ENCODE results near the gene IL23A. TPM values are rescaled to one million over a fixed set of nuclear protein-coding genes. Genes with fewer than 3 reads are reported as not detected.

Gene IL23A
- total and polyA plus RNA-seq, 2 experiments from 2014 or later = 2.5 to 8.0 TPM

DNA sequence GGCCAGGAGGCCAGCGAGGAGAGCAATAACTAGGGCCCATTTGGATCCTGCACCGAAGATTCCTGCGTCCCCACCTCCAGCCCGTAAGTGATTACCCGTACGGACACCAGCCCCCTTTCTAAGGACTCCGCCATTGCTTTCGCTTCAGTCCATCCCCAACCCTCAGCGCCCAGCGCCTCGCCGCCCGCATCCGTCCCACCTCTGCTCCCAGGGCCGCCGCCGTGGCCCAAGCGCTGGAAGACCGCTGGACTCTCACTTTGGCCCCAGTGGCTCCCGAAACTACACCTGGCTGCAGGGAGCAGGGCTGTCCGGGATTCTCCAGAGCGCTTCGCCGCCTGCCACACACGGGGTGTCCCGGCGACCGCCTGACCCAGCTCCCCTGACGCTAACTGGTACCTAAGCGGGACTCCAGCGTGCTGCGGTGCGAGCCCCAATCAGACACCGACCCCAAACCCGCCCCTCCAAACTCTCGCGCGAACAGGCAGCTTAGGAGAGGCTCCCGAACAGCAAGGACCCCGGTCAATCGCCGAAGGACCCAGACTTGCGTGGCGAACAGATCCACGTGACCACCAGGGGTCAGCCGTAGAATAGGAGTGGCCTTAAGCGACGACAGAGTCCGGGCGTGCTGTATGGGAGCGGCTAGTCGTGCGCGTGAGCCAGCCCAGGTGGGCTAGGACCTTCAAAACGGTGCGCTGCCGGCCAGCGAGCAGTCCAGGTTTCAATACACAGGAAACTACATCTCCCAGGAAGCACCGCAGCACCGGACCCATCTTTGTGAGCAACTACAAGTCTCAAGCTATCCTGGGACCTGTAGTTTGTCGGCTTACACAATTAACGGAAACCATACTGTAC lies 22.8 kb upstream of the IL23A start, which contains the start of gene CNPY2 (continued):
- TF ChIP-seq, protein P1, sequence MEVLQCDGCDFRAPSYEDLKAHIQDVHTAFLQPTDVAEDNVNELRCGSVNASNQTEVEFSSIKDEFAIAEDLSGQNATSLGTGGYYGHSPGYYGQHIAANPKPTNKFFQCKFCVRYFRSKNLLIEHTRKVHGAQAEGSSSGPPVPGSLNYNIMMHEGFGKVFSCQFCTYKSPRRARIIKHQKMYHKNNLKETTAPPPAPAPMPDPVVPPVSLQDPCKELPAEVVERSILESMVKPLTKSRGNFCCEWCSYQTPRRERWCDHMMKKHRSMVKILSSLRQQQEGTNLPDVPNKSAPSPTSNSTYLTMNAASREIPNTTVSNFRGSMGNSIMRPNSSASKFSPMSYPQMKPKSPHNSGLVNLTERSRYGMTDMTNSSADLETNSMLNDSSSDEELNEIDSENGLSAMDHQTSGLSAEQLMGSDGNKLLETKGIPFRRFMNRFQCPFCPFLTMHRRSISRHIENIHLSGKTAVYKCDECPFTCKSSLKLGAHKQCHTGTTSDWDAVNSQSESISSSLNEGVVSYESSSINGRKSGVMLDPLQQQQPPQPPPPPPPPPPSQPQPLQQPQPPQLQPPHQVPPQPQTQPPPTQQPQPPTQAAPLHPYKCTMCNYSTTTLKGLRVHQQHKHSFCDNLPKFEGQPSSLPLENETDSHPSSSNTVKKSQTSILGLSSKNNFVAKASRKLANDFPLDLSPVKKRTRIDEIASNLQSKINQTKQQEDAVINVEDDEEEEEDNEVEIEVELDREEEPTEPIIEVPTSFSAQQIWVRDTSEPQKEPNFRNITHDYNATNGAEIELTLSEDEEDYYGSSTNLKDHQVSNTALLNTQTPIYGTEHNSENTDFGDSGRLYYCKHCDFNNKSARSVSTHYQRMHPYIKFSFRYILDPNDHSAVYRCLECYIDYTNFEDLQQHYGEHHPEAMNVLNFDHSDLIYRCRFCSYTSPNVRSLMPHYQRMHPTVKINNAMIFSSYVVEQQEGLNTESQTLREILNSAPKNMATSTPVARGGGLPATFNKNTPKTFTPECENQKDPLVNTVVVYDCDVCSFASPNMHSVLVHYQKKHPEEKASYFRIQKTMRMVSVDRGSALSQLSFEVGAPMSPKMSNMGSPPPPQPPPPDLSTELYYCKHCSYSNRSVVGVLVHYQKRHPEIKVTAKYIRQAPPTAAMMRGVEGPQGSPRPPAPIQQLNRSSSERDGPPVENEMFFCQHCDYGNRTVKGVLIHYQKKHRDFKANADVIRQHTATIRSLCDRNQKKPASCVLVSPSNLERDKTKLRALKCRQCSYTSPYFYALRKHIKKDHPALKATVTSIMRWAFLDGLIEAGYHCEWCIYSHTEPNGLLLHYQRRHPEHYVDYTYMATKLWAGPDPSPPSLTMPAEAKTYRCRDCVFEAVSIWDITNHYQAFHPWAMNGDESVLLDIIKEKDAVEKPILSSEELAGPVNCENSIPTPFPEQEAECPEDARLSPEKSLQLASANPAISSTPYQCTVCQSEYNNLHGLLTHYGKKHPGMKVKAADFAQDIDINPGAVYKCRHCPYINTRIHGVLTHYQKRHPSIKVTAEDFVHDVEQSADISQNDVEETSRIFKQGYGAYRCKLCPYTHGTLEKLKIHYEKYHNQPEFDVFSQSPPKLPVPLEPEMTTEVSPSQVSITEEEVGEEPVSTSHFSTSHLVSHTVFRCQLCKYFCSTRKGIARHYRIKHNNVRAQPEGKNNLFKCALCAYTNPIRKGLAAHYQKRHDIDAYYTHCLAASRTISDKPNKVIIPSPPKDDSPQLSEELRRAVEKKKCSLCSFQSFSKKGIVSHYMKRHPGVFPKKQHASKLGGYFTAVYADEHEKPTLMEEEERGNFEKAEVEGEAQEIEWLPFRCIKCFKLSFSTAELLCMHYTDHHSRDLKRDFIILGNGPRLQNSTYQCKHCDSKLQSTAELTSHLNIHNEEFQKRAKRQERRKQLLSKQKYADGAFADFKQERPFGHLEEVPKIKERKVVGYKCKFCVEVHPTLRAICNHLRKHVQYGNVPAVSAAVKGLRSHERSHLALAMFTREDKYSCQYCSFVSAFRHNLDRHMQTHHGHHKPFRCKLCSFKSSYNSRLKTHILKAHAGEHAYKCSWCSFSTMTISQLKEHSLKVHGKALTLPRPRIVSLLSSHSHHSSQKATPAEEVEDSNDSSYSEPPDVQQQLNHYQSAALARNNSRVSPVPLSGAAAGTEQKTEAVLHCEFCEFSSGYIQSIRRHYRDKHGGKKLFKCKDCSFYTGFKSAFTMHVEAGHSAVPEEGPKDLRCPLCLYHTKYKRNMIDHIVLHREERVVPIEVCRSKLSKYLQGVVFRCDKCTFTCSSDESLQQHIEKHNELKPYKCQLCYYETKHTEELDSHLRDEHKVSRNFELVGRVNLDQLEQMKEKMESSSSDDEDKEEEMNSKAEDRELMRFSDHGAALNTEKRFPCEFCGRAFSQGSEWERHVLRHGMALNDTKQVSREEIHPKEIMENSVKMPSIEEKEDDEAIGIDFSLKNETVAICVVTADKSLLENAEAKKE (CRISPR knock-in tag; IDR thresholded peaks at IDR 0.05) = no peak

DNA sequence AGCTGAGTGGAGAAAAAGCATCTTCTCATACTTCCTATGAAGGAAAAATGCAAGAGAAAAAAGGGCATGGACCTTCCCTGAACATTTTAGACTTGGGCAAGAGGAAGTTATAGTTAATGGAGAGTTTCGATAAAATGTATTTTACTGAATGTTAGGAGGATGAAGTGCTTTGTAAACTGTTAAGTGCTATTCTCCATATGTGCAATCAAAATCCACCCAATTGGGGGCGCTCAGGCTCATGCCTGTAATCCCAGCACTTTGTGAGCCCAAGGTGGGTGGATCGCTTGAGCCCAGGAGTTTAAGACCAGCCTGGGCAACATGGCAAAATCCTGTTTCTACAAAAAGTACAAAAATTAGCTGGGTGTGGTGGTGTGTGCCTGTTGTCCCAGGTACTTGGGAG lies 21.0 kb upstream of the IL23A start:
- peaks cover 20% of the 10 kb centered on the region for H3K79me2 ChIP-seq (replicated peaks; ENCODE audit: insufficient read depth)
- Mint-ChIP-seq H3K27me3 (ENCODE audit: insufficient read depth, low read depth, poor library complexity) (peaks cover 8% of the 10 kb centered on the region), H3K9me3 (no peaks in the 10 kb centered on the region; the same call in 2 of the 3 replicates), H3K4me3 (no peak overlapping the region; the same call in 2 of the 3 replicates), H3K4me1 (peaks cover 4% of the 10 kb centered on the region), H3K27ac (no peak overlapping the region; the same call in 1 of the 2 replicates), H3K36me3 (ENCODE audit: low read depth) (peaks cover 30% of the 10 kb centered on the region)
- peaks cover 12% of the 10 kb centered on the region for H3K4me1 ChIP-seq (ENCODE audit: insufficient read depth)
- H3K27me3 ChIP-seq (ENCODE audit: insufficient read depth) = no peaks in the 10 kb centered on the region
- H4K20me1 ChIP-seq (replicated peaks; ENCODE audit: insufficient read depth) = peaks cover 3% of the 10 kb centered on the region; the same call in 1 of the 2 replicates
- ATAC-seq (no peak), DNase-seq (ENCODE audit: low spot score) (peak; percentile 62)
- H3F3A ChIP-seq (replicated peaks; ENCODE audit: low read depth) = peaks cover 18% of the 10 kb centered on the region; the same call in 1 of the 2 replicates
- peaks cover 20% of the 10 kb centered on the region for H3K36me3 ChIP-seq (ENCODE audit: insufficient read depth)
- TF ChIP-seq, protein P2, sequence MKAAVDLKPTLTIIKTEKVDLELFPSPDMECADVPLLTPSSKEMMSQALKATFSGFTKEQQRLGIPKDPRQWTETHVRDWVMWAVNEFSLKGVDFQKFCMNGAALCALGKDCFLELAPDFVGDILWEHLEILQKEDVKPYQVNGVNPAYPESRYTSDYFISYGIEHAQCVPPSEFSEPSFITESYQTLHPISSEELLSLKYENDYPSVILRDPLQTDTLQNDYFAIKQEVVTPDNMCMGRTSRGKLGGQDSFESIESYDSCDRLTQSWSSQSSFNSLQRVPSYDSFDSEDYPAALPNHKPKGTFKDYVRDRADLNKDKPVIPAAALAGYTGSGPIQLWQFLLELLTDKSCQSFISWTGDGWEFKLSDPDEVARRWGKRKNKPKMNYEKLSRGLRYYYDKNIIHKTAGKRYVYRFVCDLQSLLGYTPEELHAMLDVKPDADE (IDR thresholded peaks at IDR 0.05) = no peak
- TF ChIP-seq, protein P3, sequence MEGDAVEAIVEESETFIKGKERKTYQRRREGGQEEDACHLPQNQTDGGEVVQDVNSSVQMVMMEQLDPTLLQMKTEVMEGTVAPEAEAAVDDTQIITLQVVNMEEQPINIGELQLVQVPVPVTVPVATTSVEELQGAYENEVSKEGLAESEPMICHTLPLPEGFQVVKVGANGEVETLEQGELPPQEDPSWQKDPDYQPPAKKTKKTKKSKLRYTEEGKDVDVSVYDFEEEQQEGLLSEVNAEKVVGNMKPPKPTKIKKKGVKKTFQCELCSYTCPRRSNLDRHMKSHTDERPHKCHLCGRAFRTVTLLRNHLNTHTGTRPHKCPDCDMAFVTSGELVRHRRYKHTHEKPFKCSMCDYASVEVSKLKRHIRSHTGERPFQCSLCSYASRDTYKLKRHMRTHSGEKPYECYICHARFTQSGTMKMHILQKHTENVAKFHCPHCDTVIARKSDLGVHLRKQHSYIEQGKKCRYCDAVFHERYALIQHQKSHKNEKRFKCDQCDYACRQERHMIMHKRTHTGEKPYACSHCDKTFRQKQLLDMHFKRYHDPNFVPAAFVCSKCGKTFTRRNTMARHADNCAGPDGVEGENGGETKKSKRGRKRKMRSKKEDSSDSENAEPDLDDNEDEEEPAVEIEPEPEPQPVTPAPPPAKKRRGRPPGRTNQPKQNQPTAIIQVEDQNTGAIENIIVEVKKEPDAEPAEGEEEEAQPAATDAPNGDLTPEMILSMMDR (conservative IDR thresholded peaks at IDR 0.05; ENCODE audit: low read depth in 2 of 2) = peak; percentile 54 to 65
- TF ChIP-seq CREB1 (CRISPR knock-in tag; IDR thresholded peaks at IDR 0.05; ENCODE audit: low read depth) (no peak), STAT1 (IDR thresholded peaks at IDR 0.05; ENCODE audit: unreplicated experiment) (no peak), JUNB (IDR thresholded peaks at IDR 0.05; ENCODE audit: unreplicated experiment) (no peak), EZH2 (IDR thresholded peaks at IDR 0.05; ENCODE audit: low read depth, unreplicated experiment) (no peak)
- TF ChIP-seq, protein P4, sequence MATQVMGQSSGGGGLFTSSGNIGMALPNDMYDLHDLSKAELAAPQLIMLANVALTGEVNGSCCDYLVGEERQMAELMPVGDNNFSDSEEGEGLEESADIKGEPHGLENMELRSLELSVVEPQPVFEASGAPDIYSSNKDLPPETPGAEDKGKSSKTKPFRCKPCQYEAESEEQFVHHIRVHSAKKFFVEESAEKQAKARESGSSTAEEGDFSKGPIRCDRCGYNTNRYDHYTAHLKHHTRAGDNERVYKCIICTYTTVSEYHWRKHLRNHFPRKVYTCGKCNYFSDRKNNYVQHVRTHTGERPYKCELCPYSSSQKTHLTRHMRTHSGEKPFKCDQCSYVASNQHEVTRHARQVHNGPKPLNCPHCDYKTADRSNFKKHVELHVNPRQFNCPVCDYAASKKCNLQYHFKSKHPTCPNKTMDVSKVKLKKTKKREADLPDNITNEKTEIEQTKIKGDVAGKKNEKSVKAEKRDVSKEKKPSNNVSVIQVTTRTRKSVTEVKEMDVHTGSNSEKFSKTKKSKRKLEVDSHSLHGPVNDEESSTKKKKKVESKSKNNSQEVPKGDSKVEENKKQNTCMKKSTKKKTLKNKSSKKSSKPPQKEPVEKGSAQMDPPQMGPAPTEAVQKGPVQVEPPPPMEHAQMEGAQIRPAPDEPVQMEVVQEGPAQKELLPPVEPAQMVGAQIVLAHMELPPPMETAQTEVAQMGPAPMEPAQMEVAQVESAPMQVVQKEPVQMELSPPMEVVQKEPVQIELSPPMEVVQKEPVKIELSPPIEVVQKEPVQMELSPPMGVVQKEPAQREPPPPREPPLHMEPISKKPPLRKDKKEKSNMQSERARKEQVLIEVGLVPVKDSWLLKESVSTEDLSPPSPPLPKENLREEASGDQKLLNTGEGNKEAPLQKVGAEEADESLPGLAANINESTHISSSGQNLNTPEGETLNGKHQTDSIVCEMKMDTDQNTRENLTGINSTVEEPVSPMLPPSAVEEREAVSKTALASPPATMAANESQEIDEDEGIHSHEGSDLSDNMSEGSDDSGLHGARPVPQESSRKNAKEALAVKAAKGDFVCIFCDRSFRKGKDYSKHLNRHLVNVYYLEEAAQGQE (IDR thresholded peaks at IDR 0.05; ENCODE audit: unreplicated experiment) = no peak
- no peak overlapping the region for H2AFZ ChIP-seq
- H3K27ac ChIP-seq (ENCODE audit: low read depth) = no peak overlapping the region
- H3K4me3 ChIP-seq = no peak overlapping the region
- no peak overlapping the region for H3K4me2 ChIP-seq
- H3K9me2 ChIP-seq (ENCODE audit: insufficient read depth) = no peaks in the 10 kb centered on the region
